Calu3 (cell line): ENCODE data around the gene ABTB2. TPM values are rescaled to one million over a fixed set of nuclear protein-coding genes. Genes with fewer than 3 reads are reported as not detected.

Source experiments
- BruUV-seq: library from RNA; stranded (reverse); fragments of 400-500 nt; replicated peaks from 2 replicates; lab custom pipeline; 2021; lab: Mats Ljungman, UMichigan
- CTCF ChIA-PET: fragments of 300-600 bp; sonication (Branson Sonifier 250); formaldehyde crosslinking; loops from one replicate; lab custom pipeline; 2022; ENCODE audit warnings: antibody characterized with exemption; lab: Charles Lee
- DNase-seq: peaks from one replicate; pipeline ENCODE4 v3.0.0; 2022
- H3K27ac Mint-ChIP-seq: one replicate; pipeline ENCODE4 v1.8.0; 2022; ENCODE audit warnings: mixed read lengths; ENCODE audit not compliant: unreplicated experiment
- H3K27me3 Mint-ChIP-seq: one replicate; pipeline ENCODE4 v1.8.0; 2022; ENCODE audit warnings: mixed read lengths; ENCODE audit not compliant: unreplicated experiment
- H3K36me3 Mint-ChIP-seq: one replicate; pipeline ENCODE4 v1.8.0; 2022; ENCODE audit warnings: mild to moderate bottlenecking, moderate library complexity, mixed read lengths; ENCODE audit not compliant: insufficient read depth, unreplicated experiment
- H3K4me1 Mint-ChIP-seq: one replicate; pipeline ENCODE4 v1.8.0; 2022; ENCODE audit warnings: mild to moderate bottlenecking, low read depth, mixed read lengths; ENCODE audit not compliant: unreplicated experiment
- H3K4me3 Mint-ChIP-seq: one replicate; pipeline ENCODE4 v1.8.0; 2022; ENCODE audit warnings: mild to moderate bottlenecking, low read depth, moderate library complexity, mixed read lengths; ENCODE audit not compliant: unreplicated experiment
- H3K9me3 Mint-ChIP-seq: one replicate; pipeline ENCODE4 v1.8.0; 2022; ENCODE audit warnings: low read depth, mixed read lengths; ENCODE audit not compliant: unreplicated experiment
- intact Hi-C: fragments of 100-400 bp; cut with micrococcal nuclease; formaldehyde crosslinking; loops from one replicate; pipeline ENCODE4 v1.10.0; 2022; ENCODE audit not compliant: unreplicated experiment
- total RNA-seq: library from RNA; stranded (reverse); gene quantifications from 2 replicates; pipeline ENCODE4 v1.2.3, GENCODE V29; 2022
- TF ChIP-seq, protein P1 (sequence below): fragments of 200-600 bp; IDR thresholded peaks from one replicate; pipeline ENCODE4 v1.8.0; 2022; ENCODE audit warnings: antibody characterized with exemption; ENCODE audit not compliant: unreplicated experiment

The ABTB2 gene
- total RNA-seq, 1 experiment from 2014 or later, result 24.8 TPM

DNA sequence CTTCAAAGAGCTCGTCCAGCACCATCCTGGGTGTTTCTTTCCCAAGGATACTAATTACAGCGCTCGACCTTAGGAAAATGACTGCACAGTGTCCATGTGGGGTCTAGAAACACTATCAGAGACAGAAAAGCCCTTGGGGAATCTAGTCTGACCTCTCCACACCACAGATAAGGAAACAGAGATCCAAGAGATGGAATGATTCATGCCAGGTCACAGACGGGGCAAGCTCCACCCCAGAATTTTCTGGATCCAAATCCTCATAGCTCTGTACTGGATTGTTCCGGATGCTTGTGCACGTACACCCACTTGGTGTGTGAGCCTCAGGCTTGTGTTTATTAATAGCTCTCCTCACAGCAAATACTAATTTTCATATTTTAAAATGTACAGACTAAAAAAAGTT is 11.3 kb downstream of the ABTB2 start:
- Mint-ChIP-seq H3K27ac (peak overlapping the region; percentile 92), H3K4me3 (peak overlapping the region; percentile 52), H3K4me1 (peaks cover 94% of the 10 kb centered on the region), H3K9me3 (no peaks in the 10 kb centered on the region), H3K36me3 (peaks cover 25% of the 10 kb centered on the region), H3K27me3 (no peaks in the 10 kb centered on the region)
- TF ChIP-seq, protein P1, sequence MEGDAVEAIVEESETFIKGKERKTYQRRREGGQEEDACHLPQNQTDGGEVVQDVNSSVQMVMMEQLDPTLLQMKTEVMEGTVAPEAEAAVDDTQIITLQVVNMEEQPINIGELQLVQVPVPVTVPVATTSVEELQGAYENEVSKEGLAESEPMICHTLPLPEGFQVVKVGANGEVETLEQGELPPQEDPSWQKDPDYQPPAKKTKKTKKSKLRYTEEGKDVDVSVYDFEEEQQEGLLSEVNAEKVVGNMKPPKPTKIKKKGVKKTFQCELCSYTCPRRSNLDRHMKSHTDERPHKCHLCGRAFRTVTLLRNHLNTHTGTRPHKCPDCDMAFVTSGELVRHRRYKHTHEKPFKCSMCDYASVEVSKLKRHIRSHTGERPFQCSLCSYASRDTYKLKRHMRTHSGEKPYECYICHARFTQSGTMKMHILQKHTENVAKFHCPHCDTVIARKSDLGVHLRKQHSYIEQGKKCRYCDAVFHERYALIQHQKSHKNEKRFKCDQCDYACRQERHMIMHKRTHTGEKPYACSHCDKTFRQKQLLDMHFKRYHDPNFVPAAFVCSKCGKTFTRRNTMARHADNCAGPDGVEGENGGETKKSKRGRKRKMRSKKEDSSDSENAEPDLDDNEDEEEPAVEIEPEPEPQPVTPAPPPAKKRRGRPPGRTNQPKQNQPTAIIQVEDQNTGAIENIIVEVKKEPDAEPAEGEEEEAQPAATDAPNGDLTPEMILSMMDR, result no peak
- no TSS peak for BruUV-seq
- peak; percentile 21 for DNase-seq
- CTCF ChIA-PET, result interaction anchor here (0.8 to 3.8 kb wide), 7 partner anchors 11 to 172 kb away, joined by 3 to 22 read pairs (median 3); partner anchors contain the start of gene ABTB2
- intact Hi-C loops, result loop anchor here (5.0 kb wide), 1 partner anchor 39 kb away; no protein-coding TSS in a partner anchor

DNA sequence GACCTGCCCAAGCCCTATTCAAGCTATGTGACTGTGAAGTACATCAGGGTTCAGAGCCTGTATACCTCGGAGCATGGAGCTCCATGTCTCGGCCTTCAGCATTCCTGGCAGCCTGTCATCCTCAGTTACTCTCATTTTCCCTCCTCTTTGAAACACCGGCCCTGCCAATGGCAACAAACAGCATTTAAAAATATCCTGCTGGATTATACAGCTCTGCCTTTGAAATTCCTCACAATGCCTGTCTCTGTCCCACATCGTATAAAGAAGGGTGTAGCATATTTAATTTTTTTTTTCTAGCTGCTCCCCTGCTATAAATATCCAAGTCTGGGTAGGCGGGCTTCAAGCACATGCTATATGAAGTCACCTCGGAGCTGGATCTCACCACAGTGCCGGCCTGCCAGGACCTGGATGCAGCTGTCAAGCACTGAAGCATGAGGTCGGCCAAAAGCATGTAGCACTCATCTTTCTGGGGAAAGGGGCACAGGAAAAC is 11.8 kb downstream of the ABTB2 start:
- CTCF ChIA-PET, result interaction anchor here (0.8 to 3.8 kb wide), 8 partner anchors 11 to 171 kb away, joined by 3 to 22 read pairs (median 6); partner anchors contain the start of gene ABTB2
- Mint-ChIP-seq H3K27me3 (no peaks in the 10 kb centered on the region), H3K4me3 (peak overlapping the region; percentile 52), H3K9me3 (no peaks in the 10 kb centered on the region), H3K4me1 (peaks cover 91% of the 10 kb centered on the region), H3K27ac (peak overlapping the region; percentile 92), H3K36me3 (peaks cover 25% of the 10 kb centered on the region)
- no TSS peak for BruUV-seq
- DNase-seq, result no peak
- intact Hi-C loops, result loop anchor here (5.0 kb wide), 1 partner anchor 39 kb away; no protein-coding TSS in a partner anchor
- TF ChIP-seq, protein P1, result no peak

DNA sequence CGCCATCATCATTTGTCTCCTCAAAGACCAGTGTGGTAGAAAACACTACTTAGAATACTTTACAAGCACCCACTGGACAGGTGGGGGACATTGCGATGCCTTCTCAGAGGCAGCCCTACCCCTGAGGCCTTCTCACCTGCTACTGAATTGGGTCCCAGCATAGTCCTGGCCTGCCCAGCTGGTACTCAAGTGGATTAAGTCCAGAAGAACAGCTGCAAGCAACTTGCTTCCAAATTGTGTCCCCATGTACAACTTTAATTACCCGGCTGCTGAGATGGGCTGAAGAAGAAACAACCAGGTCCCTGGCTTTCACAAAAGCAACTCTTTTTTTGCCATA is 12.3 kb downstream of the ABTB2 start:
- intact Hi-C loops, result loop anchor here (5.0 kb wide), 1 partner anchor 38 kb away; no protein-coding TSS in a partner anchor
- Mint-ChIP-seq H3K4me3 (peak overlapping the region; percentile 52), H3K9me3 (no peaks in the 10 kb centered on the region), H3K36me3 (peaks cover 25% of the 10 kb centered on the region), H3K27me3 (no peaks in the 10 kb centered on the region), H3K27ac (peak overlapping the region; percentile 92), H3K4me1 (peaks cover 85% of the 10 kb centered on the region)
- TF ChIP-seq, protein P1, result no peak
- no peak for DNase-seq
- CTCF ChIA-PET, result interaction anchor here (0.6 to 3.8 kb wide), 7 partner anchors 9 to 171 kb away, joined by 3 to 22 read pairs (median 7); partner anchors contain the start of gene ABTB2
- BruUV-seq, result no TSS peak

DNA sequence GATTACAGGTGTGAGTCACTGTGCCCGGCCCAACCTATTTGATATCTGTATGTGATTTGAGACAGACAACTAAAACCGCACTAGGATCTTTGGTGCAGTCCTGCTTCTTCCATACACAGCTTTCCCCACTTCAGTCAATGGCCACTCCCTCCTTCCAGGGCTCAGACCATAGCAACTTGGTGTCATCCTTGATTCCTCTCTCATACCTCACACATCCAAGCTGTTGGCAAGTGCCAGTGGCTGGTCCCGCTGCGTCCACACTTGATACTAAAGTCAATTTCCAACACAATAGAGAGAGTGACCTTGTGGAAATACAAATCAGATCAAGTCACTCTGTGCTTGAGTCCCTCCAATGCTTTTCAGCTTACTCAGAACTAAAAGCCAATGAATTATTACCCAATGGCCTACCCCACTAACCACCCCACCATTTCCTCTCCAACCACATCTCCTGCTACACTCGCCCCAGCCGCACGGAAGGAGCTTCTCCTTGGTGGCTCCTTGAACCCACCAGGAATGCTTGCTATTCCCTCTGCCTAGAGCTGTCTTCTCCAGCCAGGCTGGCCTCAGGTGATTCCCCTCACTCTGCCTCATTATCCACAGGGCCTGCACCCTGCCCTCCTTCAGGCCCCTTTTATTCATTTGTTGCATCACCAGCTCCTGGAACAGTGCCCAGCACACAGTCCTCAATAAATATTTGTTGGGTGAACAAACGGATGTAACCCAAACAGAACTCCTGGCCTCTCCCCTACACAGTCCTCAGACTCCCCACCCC is 12.9 kb downstream of the ABTB2 start:
- peaks cover 84% of the 10 kb centered on the region for H3K4me1 Mint-ChIP-seq
- H3K27me3 Mint-ChIP-seq, result no peaks in the 10 kb centered on the region
- H3K9me3 Mint-ChIP-seq, result no peaks in the 10 kb centered on the region
- TF ChIP-seq, protein P1, result no peak
- BruUV-seq, result no TSS peak
- H3K36me3 Mint-ChIP-seq, result peaks cover 26% of the 10 kb centered on the region
- peak overlapping the region; percentile 92 for H3K27ac Mint-ChIP-seq
- CTCF ChIA-PET, result interaction anchor here (0.6 to 3.8 kb wide), 10 partner anchors 10 to 170 kb away, joined by 3 to 22 read pairs (median 6); partner anchors contain the start of gene ABTB2
- H3K4me3 Mint-ChIP-seq, result peak overlapping the region; percentile 52
- DNase-seq, result peak; percentile 82
- intact Hi-C loops, result loop anchor here (5.0 kb wide), 1 partner anchor 38 kb away; no protein-coding TSS in a partner anchor
